Stimulated activated CD8-positive, alpha-beta memory T cell treated with anti-CD3 and anti-CD28 coated beads, Interleukin-4, amount 100 ng/mL, for 1 hour (primary cell): ENCODE measurements around the gene WDFY4.

Experiments used
- DNase-seq, 2 donors: peaks; one replicate each; pipeline ENCODE4 v3.0.0-alpha.2; 2020; ENCODE audit warnings: low read depth in 2 of 2, low spot score in 1 of 2

Gene WDFY4

GRCh38 chr10:48937796-48938195 is 253.1 kb downstream of the WDFY4 start:
- DNase-seq = no peak

DNA sequence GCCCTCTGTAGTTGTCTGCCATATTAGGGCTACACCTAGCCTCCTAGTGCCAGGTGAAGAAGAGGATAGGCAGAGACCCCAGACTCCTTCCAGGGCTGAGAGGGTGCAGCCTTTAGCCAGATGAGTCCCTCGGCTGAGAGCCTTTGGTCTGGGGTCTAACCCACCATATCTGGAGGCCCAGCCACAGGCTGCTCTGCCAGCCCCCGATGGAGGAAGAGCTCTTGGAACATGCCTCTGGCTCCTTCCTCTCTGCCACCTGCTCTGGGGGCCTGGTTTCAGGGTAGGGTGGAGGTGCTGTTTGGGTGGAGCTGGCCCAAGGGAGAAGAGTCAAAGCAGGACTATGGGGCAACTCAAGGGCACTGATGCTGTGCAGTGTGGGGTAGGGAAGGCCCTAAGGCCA is 253.6 kb downstream of the WDFY4 start:
- no peak for DNase-seq

GRCh38 chr10:48938990-48939536 is 254.4 kb downstream of the WDFY4 start:
- DNase-seq = no peak

GRCh38 chr10:48939790-48940325 is 255.2 kb downstream of the WDFY4 start, which contains the start of gene LRRC18:
LRRC18 (minus strand) TSS chr10:48939840; CDS start chr10:48914155, 25,685 bp downstream.
- DNase-seq = no peak

DNA sequence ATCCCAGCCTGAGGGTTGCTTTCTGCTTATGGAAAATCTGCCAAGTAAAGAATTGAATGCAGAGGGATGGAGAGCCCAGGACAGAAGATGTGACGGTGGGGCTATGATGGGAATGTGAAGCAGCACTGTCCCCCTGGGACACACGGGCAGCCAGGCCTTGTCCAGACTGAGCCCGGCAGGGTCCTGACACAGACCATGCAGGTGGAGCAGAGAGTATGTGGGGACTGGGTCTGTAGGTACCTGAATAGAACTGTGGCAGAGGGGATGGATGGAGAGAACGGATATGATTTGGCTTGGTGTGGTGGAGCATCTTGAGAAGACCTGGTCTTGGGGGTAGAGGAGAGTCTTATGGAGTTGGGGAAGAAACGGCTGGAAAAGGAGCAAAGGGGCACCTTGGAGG is 255.7 kb downstream of the WDFY4 start:
- no peak for DNase-seq

DNA sequence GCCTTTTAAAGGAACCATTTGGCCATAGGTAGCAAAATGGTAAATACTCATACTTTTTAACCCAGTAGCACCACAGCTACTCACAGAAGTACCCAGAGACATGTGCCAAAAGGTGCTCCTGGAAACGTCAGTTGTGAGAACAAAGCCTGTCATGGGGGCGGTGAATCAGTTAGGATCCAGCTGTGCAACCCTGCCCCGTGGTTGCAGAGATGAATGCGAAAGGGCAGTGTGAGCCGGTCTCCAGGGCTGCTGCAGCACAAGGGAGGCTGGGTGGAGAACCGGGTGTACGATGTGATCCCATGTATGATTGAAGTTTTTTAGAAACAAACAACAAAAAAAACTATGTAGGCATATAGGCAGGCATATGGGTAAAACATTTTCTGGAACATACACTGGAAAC is 256.3 kb downstream of the WDFY4 start:
- DNase-seq = no peak

- DNase-seq = no peak
These were observed 256.9 kb downstream of the WDFY4 start for GRCh38 chr10:48941427-48942075.

DNA sequence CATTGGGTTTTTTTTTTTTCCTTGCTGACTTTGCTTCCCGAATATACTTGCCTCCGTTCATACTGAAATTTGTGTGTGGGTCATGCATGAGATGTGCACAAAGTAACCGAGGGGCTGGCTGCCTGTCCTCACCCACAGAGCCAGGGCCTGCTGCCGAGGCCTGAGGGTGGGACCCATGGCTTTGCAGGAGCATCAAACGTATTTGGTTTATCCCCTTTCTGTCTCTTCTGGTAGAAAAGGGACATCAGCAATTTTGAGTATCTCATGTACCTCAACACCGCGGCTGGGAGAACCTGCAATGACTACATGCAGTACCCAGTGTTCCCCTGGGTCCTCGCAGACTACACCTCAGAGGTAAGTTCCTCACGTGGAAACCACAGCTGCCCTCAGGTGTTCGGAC is 258.4 kb downstream of the WDFY4 start:
- DNase-seq = no peak

- DNase-seq = no peak
These were observed 259.5 kb downstream of the WDFY4 start for GRCh38 chr10:48944171-48944570.

- no peak for DNase-seq
These were observed 260.9 kb downstream of the WDFY4 start for GRCh38 chr10:48945441-48946130.

- DNase-seq = no peak
These were observed 261.7 kb downstream of the WDFY4 start for GRCh38 chr10:48946332-48946731.

DNA sequence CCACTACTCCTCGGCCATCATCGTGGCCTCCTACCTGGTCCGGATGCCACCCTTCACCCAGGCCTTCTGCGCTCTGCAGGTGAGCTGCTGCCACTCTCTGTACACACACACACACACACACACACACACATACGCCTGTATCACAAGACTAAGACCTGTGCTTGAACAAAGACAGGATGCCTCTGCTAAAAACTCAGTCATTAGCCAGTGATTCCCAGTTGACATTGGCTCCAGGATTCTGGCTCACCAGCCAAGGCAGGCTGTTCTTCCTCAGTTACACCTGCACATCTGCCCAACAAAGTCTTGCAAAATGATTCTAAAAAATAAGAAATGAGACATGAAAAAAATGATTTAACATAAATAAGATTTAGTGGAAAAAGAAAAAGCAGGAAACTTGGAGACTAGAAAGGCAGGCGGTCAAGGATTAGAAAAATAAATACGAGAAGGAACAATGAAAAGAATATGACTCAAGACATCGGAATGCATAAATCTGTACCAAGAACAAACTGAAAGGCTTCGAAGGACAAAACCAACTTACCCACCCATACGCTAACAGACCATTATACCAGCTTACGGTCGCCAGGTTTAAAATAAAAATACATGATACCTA is 262.3 kb downstream of the WDFY4 start:
- DNase-seq = no peak

DNA sequence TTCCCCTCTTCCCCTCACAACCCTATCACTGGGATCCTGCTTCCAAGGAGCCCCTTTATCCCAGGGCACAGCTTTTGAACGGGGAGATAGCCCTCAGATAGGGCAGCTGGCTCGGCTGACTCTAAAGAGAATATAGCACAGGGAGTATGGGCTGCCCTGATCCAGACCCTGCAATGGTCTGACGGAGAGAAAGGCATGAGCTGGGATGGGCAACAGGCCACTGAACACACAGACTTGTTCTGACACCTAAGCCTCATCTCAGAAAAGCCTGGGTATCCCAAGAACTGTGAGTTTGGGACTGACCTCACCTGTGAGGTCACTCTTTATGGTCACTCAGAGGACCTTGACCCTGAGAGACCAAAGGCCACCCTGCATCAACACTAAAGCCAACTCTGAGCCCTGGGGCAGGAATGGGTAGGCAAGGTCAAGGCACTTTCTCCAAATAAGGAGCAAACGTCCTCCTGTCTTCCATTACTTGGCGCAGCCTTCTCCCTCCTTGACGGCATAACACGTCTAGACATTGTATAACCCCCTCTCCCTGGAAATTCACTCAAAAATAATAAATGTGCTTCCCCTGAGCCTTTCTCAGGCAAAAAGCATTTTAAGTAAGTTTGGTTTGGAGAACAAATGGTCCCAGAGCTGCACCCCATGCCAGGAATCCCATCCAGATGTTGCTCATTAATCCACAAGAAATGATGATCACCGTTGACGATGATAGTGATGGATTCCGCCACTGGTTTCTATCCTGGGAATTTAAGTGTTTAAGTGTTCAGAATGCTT is 263.2 kb downstream of the WDFY4 start:
- no peak for DNase-seq

DNA sequence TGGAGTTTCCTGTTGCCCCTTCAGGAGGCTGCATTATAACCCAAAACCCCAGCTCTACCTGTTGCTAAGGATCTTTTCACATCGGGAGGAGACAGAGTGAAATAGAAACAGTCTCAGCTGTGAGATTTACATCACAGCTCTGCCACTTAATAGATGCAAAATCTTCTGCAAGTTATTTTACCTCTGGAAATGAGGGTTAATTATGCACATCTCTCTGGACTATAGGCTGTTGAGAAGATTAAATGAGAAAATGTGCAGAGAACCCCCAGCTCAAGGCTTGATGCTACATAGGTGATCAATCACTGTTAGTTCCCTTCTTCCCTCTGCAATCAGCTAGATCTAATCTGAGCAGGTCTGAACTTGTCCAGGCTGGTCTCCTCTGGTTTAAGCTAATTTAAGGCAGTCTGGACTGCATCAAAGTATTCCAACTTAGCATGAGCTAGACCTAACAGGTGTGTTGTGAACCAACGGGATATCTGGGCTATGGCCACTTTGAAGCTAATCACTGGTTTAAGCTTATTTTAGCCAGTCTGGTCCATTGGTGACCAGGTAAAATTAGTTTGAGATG is 263.9 kb downstream of the WDFY4 start:
- no peak for DNase-seq

DNA sequence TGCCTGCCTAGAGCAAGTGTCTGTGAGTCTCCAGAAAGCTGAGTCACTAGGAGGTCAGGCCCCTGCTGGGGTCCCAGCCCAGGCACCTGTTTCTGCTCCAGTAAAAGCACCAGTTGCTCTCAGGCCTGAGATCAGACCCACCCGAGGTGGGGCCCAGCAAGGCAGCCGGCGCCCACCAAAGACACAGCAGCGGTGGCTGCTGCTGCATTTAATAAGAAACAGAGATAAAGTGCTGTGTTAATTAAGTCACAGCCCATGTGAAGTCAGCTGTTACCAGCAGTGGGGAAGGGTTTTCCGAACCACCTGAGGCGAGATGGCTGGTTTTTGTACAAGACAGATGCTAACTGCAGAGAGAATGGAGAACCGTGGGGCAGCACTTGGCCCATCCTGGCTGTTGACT is 267.0 kb downstream of the WDFY4 start:
- no peak for DNase-seq

DNA sequence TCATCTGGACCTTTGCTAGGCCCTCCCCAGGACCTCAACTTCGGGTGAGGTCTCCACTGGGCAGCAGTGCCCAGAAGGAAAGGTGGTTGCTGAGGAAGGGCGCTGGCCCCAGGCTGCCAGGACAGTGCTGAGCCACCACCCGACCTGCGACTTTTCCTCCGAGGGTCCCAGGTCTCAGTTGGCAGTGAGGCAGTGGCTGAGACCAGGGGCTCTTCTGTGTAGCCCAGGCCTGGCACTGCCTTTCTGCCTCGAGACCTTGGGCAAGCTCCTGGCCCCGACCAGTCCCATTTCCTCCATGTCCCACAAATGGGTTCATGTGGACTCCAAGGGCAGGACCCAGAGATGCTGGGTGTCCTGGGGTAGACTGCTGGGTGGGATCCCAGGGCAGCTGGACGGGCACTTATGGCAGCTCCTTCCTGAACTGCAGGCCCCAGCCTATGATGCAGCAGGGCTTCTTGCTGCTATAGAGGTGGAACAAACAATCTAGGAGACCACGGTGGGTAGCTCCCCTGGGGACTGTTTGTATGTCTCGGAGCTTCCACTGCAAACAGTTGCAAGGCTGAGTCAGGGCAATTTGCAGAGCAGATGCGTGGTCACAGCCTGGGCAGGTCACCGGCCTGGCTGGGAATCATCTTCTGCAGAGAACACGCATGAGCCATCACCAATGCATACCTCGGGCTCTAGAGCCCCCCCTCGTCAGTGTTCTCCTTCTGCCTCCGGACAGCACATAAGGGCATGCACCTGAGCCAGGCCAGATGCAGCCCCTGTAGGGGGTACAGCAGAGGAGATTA is 272.9 kb downstream of the WDFY4 start:
- no peak for DNase-seq

DNA sequence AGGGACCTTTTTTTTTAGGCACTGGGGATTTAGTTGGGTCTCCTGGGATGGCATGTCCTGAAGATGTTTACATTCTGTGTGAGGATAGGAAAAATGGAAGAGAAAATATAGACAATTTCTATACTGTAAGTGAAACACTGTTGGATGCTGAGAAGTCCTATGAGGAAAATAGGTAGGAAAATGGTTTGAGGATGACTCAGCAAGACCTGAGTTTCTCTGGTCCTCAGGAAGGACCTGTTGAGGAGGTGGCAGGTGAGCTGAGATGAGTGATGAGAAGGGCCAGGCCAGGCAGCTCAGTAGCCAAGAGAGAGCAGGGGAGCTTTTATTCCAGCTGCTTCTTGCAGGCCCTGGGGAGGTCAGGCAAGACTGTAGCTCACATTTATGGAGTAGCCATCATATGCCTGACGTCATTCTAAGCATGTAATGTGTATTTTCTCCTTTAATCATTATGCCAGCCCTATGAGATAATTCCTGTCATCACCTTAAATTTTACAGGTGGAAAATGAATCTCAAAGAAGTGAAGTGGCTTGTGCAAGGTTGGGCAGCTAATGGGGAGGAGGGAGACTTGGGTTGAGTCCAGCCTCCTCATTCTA is 274.0 kb downstream of the WDFY4 start:
- no peak for DNase-seq

DNA sequence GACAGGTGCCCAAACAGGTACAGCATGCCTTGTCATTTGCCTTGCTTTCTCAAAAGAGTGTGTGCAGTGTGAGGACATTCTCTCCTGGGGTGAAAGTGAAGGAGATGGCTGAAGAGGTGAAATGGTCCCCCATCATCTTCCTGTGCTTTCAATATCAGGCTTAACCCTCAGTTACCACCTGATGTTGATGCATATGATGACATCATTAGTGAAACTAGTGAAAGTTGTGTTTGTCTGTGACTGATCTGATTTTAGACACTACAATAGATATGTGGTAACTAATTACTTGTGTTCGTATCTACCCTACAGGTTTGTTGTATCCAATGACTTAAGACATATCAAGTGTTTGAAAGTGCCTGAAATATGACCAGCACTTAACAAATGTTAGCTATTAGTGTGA is 279.4 kb downstream of the WDFY4 start:
- no peak for DNase-seq

DNA sequence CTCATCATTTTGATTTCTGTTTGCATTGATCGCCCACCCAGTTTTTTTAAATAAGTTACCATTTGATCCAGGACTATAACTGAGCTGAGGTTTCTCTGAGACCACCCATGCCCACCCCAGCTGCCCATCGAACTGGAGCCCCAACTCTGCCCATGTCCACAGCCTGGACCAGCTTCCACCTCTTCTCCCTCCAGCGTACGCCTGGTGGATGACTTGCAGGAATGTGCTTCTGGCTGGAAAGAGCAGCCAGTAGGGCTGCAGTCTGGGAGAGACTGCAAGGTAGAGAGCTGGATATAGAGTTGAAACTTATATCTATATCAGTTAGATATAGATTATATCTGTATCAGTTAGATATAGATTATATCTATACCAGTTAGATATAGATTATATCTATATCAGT is 280.8 kb downstream of the WDFY4 start:
- DNase-seq = no peak

- DNase-seq = no peak
These were observed 283.4 kb downstream of the WDFY4 start for GRCh38 chr10:48968036-48968435.
